Measurements from ENCODE around the gene OASL. TPM values are rescaled to one million over a fixed set of nuclear protein-coding genes. Genes with fewer than 3 reads are reported as not detected.

OASL gene
- total and polyA plus RNA-seq, 9 of the 15 experiments (the other 6 are each of a cell fraction or from before 2014, with no cell fraction given), result 0.14 TPM; not detected in 8

GRCh38 chr12:121005346-121005815 lies 33.7 kb downstream of the OASL start (continued):
- TF ChIP-seq ELF2 (CRISPR knock-in tag; IDR thresholded peaks at IDR 0.05), result no peak
- TF ChIP-seq TFAP4 (CRISPR knock-in tag; IDR thresholded peaks at IDR 0.05; ENCODE audit: borderline replicate concordance), result peak; percentile 39; the same call in 1 of the 2 replicates
- no peak for TF ChIP-seq KHSRP (IDR thresholded peaks at IDR 0.05)
- TF ChIP-seq, protein P1, sequence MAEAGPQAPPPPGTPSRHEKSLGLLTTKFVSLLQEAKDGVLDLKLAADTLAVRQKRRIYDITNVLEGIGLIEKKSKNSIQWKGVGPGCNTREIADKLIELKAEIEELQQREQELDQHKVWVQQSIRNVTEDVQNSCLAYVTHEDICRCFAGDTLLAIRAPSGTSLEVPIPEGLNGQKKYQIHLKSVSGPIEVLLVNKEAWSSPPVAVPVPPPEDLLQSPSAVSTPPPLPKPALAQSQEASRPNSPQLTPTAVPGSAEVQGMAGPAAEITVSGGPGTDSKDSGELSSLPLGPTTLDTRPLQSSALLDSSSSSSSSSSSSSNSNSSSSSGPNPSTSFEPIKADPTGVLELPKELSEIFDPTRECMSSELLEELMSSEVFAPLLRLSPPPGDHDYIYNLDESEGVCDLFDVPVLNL (CRISPR knock-in tag; IDR thresholded peaks at IDR 0.05; ENCODE audit: low read depth), result peak; percentile 26; the same call in 1 of the 2 replicates
- TF ChIP-seq, protein P2, sequence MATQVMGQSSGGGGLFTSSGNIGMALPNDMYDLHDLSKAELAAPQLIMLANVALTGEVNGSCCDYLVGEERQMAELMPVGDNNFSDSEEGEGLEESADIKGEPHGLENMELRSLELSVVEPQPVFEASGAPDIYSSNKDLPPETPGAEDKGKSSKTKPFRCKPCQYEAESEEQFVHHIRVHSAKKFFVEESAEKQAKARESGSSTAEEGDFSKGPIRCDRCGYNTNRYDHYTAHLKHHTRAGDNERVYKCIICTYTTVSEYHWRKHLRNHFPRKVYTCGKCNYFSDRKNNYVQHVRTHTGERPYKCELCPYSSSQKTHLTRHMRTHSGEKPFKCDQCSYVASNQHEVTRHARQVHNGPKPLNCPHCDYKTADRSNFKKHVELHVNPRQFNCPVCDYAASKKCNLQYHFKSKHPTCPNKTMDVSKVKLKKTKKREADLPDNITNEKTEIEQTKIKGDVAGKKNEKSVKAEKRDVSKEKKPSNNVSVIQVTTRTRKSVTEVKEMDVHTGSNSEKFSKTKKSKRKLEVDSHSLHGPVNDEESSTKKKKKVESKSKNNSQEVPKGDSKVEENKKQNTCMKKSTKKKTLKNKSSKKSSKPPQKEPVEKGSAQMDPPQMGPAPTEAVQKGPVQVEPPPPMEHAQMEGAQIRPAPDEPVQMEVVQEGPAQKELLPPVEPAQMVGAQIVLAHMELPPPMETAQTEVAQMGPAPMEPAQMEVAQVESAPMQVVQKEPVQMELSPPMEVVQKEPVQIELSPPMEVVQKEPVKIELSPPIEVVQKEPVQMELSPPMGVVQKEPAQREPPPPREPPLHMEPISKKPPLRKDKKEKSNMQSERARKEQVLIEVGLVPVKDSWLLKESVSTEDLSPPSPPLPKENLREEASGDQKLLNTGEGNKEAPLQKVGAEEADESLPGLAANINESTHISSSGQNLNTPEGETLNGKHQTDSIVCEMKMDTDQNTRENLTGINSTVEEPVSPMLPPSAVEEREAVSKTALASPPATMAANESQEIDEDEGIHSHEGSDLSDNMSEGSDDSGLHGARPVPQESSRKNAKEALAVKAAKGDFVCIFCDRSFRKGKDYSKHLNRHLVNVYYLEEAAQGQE (IDR thresholded peaks at IDR 0.05; ENCODE audit: borderline replicate concordance), result peak; percentile 70
- TF ChIP-seq, protein P2 (CRISPR knock-in tag; IDR thresholded peaks at IDR 0.05; ENCODE audit: low read depth), result no peak
- TF ChIP-seq ETV1 (tag; conservative IDR thresholded peaks at IDR 0.05; ENCODE audit: low read depth), result no peak
- TF ChIP-seq CTCFL (IDR thresholded peaks at IDR 0.05; ENCODE audit: borderline replicate concordance, insufficient read depth, low read depth, low read length, poor library complexity, severe bottlenecking), result peak; percentile 23
- TF ChIP-seq KDM1A (IDR thresholded peaks at IDR 0.05), result peak in 1 of 2 experiments; percentile 68; a peak in 2 of 4 replicates
- TF ChIP-seq STAG1 (CRISPR knock-in tag; IDR thresholded peaks at IDR 0.05; ENCODE audit: borderline replicate concordance), result peak; percentile 44; the same call in 1 of the 2 replicates
- TF ChIP-seq MAFK (IDR thresholded peaks at IDR 0.05; ENCODE audit: low read length), result 0 out of 2 replicates have a peak, but pooled peaks have one; percentile 6
- no peak for TF ChIP-seq HNRNPK (IDR thresholded peaks at IDR 0.05; ENCODE audit: low read depth, low read length, poor library complexity, severe bottlenecking)
- TF ChIP-seq MAZ (CRISPR knock-in tag; conservative IDR thresholded peaks at IDR 0.05 in 1 of 2, IDR thresholded peaks at IDR 0.05 in 1 of 2), result peak in 1 of 2 experiments; percentile 45; a peak in 1 of 4 replicates
